Measurements from ENCODE around the gene AP1S3.
"Not testable (repeated sequence)": the region's sequence is repeated elsewhere in the genome, so short reads cannot be mapped to it uniquely, and the experiment has no call there.

The AP1S3 gene
- total RNA-seq = 1.6 to 5.0 (median 2.9) reads per million in 18 experiments

DNA sequence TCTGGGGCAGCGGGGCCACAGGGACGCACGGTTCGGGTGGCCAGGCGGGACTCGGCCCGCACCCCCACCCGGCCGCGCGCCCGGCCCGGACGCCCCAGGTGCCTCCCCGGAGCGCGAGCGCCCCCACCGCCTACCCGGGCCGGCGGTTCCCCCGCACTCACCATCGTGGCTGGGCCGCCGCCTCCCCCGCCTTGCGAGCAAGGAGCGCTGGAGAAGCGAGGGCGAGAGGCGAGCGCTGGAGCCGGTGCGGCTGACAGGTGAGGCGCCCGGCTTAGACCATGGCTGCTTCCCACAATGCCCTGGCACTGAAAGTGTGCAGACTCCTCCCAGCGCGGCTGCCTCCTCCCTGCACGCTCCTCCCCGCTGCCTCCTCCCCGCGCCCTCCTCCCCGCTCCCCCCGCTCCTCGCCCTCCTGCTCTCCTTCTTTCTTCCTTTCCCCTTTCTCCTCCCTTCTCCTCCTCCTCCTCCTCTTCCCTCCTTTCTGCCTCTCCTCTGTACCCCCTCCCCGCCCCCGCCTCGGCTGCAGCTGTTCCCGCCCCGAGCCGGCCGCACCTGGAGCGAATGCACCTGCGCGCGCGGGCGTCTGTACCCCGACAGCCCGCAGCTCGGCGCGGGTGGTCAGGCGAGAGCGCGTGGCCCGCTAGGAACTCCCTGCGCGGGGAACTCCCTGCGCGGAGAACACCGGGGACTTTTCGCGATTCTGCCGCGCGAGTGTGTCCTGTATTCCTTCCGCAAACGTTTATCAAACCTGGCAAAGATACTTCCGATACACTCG, at the start of gene AP1S3:
Gene AP1S3 (minus strand): TSS at position 296 of the 775 bp plus-strand sequence. CDS start 132 bp downstream, at position 164.
- peak; percentile 24 to 50 for DNase-seq

DNA sequence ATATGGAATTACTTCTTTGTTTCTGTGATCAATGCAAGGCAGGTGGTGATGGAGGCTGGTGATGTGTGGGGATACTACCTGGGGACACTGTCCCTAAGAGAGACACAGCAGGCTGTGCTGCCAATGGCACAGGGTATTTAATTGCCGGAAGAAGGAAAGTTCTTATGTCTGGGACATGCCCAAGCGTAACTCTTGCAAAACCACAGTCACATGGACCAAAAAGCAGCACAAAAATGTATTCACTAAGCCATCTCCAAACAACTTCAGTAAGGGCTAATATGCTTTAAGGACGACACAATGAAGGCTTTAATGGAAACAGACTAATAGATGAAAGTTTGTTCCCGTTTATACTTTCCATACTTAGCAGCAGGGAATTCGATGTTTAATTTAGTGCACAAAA, 49.7 kb upstream of the AP1S3 start:
- DNase-seq = peak; percentile 66 to 77

DNA sequence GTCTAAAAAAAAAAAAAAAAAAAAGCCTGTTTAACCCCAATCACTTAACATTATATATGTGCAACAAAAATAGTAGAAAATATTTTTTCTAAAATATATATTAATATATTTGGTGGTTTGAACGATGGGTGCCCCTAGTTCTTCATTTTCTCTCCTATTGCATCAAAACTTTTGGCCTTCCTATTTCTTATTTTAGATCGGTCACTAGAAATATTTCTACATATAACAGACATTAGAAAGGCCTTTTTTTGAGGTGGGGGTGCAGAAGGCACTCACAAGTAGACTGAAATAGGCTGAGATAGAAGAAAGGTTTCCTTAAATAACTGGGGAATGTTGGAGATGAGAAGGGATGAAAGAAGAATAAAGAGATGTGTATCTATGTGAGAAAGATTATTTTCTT, 49.3 kb upstream of the AP1S3 start:
- peak; percentile 51 to 74 for DNase-seq

DNA sequence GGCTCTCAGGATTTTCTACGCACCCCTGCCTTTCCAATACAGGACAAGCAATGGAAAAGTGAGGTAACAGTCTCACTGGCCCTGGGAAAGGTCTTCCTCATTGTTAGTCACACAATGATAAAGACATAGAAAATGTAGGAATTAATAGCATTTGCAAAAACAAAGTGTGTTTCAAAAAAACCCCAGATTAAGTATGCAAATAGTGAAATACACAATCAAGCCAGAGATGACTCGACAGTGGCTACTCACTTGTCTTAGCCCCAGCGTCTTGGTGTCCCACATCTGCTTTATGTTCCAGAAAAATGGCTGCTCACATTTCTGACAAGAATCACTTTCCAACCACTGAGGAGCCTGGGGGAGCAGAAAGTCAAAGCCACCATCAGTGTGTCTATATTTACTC, 47.0 kb upstream of the AP1S3 start:
- DNase-seq = no peak

DNA sequence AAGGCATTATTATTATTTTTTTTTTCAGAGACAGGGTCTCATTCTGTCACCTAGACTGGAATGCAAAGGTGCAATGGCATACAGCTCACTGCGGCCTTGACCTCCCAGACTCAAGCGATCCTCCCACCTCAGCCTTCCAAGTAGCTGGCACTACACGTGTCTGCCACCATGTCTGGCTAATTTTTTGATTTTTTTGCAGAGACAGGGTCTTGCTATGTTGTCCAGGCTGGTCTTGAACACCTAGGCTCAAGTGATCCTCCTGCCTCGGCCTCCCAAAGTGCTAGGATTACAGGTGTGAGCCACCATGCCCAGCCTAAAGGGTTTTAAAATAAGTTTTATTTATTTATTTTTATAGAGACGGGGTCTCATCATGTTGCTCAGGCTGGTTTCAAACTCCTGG, 45.3 kb upstream of the AP1S3 start:
- DNase-seq = no peak

DNA sequence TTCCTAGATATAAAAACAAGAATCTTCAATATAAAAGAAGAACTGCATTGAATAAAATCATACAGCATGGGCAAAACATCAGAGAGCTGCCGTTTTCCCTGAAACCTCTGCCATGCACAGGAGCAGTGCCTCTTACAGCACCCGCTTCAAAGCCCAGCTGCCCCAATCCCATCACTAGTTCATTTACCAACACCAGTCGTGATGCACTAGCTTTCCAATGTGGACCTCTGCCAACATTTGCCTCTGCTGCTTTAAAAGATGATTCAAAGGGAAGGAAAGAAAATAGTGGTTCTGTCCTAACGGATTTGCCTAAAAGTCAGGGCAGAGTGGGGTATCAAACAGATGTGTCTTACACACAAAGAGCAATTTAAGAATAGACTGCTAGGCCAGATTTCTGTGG, 43.4 kb upstream of the AP1S3 start:
- no peak for DNase-seq

DNA sequence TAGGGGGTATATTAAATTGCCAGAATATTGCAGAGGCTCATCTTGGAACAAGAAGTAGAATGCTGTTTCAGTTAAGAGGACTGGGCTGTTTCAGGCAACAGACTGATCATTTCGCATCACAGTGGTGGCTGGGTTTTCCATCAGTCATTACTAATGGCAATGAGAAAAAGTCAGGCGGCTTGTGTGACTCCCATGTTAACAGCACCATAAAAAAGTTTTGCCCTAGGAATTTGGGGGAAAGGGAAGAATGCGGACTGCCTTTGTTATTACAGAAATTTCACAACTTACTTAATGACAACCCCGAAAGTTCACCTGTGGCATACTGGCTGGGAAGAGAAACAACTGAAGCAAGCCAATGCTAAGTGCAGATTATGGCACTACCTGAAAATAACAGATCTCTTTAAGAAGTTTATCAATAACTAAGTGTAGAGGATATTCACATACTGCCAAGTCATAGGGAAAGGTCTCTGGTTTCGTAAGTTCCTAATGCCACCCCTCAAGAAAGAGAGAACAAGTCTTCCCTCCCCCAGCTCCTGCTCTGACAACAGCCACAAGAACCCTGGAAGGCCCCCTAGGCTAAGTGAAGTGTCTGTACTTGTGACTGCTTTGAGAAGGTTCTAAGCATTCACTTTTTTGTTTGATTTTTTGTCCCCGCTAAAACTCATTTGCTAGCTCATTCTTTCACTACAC, 40.5 kb upstream of the AP1S3 start:
- DNase-seq = no peak

DNA sequence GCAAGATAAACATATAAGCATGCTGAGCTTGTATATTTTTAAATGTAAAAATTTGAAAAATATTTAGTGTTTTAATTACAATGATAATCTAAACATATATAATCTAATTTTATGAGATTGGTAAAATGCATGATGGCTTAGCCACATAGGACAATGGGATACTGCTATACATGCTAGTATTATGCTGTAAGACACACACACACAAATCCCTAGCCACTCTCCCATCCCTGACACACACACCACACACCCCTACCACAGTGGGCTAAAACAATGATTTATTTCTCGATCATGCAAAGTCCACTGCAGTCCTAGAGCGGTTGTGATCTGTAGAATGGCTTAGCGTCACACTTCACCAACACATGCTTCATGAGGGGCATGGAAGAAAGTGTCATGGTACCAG, 36.3 kb upstream of the AP1S3 start:
- DNase-seq = no peak

DNA sequence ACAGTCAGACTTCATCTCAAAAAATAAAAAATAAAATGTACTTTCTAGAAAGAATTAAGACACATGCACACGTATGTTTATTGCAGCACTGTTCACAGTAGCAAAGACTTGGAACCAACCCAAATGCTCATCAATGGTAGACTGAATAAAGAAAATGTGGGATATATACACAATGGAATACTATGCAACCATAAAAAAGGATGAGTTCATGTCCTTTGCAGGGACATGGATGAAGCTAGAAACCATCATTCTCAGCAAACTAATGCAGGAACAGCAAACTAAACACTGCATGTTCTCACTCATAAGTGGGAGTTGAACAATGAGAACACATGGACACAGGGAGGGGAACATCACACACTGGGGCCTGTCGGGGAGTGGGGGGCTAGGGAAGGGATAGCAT, 35.4 kb upstream of the AP1S3 start:
- DNase-seq = not testable (repeated sequence)

DNA sequence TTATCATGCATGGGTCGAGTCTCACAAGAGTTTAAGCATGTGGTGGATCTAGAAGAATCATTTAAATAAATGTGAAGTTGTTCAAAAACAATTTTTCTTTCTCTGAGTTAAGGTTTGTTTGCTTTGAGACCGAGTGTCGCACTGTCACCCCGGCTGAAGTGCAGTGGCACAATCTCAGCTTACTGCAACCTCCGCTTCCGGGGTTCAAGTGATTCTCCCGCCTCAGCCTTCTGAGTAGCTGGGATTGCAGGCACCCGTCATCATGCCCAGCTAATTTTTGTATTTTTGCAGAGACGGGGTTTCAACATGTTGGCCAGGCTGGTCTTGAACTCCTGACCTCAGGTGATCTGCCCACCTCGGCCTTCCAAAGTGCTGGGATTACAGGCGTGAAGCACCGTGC, 34.3 kb upstream of the AP1S3 start:
- peak; percentile 37 to 60 for DNase-seq

DNA sequence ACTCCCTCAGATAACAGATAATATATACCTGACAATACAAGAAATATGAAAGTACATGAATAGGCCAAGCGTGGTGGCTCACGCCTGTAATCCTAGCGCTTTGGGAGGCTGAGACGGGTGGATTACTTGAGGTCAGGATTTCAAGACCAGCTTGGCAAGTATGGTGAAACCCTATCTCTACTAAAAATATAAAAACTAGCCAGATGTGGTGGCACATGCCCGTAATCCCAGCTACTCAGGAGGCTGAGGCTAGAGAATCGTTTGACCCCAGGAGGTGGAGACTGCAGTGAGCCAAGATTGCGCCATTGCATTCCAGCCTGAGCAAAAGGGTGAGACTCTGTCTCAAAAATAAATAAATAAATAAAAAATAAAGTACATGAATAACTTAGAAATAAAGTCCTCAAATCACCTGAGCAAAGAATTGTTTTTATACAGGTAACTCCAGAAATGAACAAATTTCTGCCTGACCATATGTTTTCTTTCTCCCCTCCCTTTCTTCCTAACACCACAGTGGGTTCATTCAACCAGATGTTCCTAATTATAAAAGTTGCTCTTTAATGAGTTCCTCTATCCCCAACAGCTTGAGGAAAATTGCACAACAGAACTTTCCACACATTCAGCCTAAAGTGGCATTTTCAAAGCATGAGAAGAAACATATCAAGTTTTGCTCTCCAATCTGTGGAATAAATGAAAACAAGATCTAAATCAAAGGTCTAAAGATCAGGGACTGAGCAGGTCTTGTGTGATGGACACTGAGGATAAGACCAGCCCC, 33.6 kb upstream of the AP1S3 start:
- DNase-seq = peak; percentile 65 to 78

DNA sequence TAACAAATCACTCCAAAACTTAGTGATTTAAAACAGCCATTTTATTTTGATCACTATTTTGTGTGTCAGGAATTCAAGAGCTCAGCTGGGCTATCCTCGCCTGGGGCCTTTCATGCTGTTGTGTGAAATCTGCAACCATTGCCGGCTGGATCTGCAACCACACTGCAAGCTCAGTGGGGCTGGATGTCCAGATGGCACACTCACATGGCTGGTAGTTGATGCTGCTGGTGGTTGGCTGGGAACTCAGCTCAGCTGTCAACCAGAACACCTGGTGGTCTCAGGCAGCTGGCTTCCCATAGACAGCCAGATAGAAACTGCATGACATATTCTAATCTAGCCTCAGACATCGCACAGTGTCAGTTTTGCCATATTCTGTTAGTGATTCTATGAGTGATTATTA, 30.6 kb upstream of the AP1S3 start:
- DNase-seq = no peak

DNA sequence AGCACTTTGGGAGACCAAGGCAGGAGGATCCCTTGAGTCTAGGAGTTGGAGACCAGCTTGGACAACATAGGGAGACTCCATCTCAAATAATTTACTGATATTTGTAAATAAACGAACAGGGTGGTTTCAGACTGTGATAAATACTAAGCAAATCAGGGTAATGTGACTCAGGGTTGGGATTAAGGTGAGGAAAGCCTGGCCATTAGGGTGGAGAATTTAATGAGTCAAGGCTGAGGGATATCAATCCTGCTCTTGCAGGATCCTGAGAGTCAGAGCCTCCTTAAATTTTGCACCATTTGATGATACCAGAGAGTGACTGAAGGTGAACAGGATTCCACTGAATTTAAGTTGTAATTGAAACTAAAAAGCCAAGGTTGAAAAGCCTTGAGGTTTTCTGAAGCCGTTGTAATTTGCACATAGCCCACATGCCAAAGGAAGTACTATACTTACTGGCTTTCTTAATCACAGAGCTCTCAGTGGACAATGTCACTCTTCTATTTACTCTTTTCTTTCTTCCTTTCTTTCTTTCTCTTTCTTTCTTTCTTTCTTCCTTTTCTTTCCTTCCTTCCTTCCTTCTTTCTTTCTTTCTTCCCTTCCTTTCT, 28.6 kb upstream of the AP1S3 start:
- no peak for DNase-seq

DNA sequence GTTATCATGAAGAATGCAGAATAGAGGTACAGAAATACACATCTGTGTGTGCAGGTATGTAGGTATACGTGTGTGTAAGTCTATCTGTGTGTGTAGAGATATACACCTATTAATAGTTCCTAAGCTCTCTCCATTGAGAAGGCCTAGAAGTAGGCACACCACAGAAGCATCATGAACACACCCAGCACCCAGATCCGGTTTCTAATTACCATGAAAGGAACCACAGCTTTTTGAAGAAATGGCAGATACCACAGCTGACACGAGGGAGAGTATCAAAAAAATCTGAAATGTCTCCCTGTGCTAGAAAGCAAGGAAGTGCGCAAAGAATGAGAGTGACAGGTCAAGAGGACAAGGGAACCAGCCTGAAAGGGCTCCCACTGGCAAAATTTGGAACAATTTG, 27.7 kb upstream of the AP1S3 start:
- no peak for DNase-seq

DNA sequence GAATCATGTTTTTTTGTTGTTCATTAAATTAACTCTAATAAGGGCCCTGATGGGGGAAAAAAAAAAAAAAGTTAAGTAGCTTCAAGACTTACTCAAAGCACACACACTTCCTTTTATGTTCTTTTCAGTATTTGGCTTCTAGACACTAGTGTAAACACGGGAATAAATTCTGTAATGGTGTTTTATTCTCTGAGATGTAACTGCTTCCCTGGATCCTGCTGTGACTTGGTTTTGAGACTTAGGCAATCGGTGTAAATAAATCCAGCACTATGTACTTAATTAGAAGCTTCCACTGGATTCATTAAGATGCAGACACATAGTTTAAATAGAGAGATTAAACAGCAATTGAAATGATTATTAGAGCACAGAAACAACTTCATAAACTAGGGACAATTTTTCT, 26.1 kb upstream of the AP1S3 start:
- no peak for DNase-seq

DNA sequence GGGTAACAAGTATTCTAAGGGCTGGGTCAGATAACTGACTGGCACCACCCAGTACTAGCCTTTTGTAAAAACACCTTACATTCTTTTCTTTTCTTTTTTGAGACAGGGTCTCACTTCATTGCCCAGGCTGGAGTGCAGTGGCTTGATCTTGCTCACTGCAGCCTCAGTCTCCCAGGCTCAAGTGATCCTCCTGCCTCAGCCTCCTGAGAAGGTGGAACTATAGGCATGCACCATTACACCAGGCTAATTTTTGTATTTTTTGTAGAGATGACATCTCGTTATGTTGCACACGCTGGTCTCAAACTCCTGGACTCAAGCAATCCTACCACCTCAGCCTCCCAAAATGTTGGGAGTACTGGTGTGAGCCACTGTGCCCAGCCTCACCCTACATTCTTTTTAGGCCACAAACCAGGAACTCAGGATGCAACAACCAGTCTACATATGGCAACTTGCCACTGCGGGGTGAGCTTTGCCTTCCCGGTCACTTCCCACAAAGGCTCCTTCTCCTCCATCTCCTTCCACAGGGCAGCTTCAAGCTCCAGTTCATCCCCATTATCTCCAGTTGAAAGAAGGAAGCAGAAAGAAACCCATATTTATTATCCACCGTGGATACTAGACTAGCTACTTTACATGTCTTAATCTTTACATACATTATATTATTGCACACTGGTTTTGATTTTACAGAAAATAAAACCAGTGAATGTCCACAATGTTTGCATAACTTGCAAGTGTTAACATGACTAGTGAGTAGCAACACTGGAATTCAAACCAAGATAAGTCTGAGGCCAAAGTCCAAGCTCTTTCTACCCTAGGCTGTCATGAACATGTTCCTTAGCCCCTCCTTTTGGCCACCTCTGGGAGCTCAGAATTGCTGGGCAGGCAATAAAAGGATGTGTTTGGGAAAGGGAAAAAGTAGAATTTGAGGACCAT, 23.7 kb upstream of the AP1S3 start:
- DNase-seq = no peak

DNA sequence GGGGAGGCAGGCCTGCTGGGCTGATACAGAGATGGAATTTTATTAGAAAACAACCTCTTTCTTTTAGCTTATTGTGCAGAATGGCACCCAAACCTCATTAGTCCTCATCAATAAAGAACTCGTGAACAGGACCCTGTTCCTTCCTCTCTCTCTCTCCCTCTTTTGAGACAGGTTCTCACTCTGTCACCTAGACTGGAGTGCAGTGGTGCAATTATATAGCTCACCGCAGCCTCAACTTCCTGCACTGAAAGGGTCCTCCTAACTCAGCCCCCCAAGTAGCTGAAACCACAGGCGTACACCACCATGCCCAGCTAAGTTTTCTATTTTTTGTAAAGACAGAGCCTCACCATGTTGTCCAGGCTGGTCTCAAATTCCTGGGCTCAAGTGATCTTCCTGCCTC, 21.7 kb upstream of the AP1S3 start:
- DNase-seq = no peak

DNA sequence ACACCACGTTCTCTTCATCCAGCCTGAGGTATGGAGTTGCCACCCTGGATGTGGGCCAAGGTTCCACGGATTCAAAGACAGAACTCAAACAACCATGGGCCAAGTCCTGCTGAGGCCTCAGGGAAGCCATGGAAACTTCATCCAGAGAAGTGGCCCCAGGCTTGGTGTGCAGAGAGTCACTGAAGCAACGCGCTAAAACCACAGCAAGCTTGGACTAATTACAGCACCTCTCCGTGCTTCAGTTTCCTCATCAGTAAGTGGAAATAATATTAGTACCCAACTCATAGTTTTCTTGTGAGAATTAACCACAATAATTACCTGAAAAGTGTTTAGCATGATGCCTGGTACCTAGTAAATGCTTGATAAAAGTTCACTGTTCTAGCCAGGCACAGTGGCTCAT, 19.2 kb upstream of the AP1S3 start:
- DNase-seq = no peak

DNA sequence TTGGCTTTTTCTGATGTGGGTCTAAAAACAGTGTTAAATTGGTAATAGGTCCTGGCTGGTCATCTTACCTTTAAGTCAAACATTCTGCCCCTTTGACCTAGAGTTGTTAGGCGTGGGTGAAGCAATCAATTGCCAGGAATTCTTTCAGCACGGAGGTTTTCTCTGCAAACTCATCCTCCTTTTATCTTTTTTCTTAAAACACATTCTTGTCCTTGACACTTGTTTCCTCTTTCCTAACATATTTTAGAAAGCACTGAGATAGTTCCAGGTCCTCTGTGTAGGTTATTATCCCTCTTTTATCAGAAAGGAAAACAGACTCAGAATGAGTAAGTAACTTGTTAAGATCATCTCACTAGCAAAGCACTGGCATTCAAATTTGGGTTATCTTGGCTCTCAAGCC, 18.6 kb upstream of the AP1S3 start:
- DNase-seq = no peak

DNA sequence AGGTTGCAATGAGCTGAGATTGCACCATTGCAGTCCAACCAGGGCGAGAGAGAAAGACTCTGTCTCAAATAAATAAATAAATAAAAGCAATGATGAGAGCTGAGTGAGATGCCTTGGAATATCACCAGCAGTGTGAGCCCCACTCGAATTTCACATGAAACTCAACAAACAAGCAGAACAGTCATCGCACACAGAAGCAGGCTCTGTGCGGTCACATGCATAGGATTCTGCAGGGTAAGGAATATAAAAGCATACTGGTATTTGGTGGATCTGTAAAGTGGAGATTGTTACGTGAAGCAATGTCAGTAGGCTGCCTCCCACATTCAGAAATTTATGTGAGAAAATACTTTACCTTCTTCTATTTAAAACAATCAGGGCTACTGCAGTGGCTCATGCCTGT, 18.0 kb upstream of the AP1S3 start:
- DNase-seq = no peak

DNA sequence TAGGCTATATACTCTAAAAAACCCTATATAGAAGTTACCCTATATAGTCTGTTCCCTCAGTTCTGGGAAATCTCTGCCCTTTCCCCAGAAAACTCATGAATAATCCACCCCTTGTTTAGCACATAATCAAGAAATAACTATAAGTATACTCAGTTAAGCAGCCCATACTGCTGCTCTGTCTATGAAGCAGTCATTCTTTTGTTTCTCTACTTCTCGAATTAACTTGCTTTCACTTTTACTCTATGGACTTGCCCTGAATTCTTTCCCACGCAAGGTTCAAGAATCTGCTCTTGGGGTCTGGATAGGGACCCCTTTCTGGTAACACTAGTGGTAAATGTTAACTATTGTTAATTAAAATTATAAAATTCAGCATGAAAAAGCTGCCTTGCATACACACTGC, 17.4 kb upstream of the AP1S3 start:
- no peak for DNase-seq

DNA sequence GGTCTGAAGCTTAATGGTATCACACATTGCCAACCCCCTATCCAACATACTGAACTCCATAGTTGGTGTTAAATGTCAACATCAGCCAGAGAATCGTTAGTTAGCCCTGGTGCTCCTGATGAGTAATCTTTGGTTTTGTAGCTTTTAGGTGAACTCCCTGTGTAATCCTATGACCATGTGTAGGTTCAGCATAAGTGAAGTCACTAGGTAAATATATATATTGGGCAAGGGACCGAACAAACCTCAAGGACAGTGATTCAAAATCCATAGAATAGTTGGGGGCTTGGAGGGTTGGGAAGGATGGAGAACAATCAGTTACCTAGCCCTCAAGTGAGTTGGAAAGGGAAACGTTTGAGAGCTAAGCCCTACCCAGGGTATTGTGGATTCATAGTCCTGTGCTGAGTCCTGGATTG, 16.0 kb upstream of the AP1S3 start:
- DNase-seq = no peak
